NT2/D1 (cell line): ENCODE data around the gene BRIP1.

ENCODE experiments used
- SUZ12 ChIP-seq: IDR thresholded peaks from 2 replicates; pipeline ENCODE4 v1.6.1; 2011; ENCODE audit not compliant: insufficient read length, insufficient read depth; ENCODE audit errors: extremely low read depth
- ZNF274 ChIP-seq: IDR thresholded peaks from 2 replicates; pipeline ENCODE4 v1.6.1; 2011; ENCODE audit warnings: mild to moderate bottlenecking, low read depth, low read length

DNA sequence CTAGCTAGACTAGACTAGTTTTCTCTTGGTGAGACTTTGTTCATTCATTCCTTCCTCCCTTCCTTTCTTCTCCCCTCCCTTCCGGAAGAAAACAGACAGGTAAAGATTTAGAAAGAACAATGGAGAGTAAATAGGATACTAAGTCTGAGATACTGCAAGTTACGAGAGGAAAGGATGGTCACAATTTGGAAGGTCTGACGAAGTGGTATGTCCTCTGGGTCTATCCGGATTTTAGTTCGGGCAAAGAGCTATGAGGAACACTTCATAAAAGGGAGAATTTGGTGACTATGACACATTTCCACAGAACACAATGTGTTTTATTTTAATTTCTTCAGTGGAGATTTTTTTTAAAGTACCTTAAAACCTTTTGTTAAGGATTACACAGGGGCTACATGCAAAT, 107.7 kb downstream of the BRIP1 start:
- TF ChIP-seq ZNF274 (no peak), SUZ12 (no peak)
